ENCODE data around the gene RLBP1.
A peak's percentile ranks its signal among the peaks of the same experiment; 100 is the strongest.

RLBP1 gene

GRCh38 chr15:89205991-89206585 lies 15.3 kb downstream of the RLBP1 start:
- DNase-seq: no peak

GRCh38 chr15:89203705-89204273 lies 17.6 kb downstream of the RLBP1 start:
- peak; percentile 4 for DNase-seq

- no peak for DNase-seq
Measured at GRCh38 chr15:89201465-89202005, 19.8 kb downstream of the RLBP1 start.

GRCh38 chr15:89200182-89200581 lies 21.2 kb downstream of the RLBP1 start:
- no peak for DNase-seq

GRCh38 chr15:89199746-89200145 lies 21.6 kb downstream of the RLBP1 start:
- no peak for DNase-seq

GRCh38 chr15:89198934-89199333 lies 22.4 kb downstream of the RLBP1 start:
- no peak for DNase-seq

- no peak for DNase-seq
Measured at GRCh38 chr15:89198196-89198595, 23.2 kb downstream of the RLBP1 start.

GRCh38 chr15:89197503-89197971 lies 23.8 kb downstream of the RLBP1 start:
- DNase-seq: no peak

GRCh38 chr15:89196994-89197393 lies 24.4 kb downstream of the RLBP1 start:
- no peak for DNase-seq

- DNase-seq: no peak
Measured at GRCh38 chr15:89196241-89196640, 25.1 kb downstream of the RLBP1 start.

GRCh38 chr15:89195836-89196235 lies 25.5 kb downstream of the RLBP1 start:
- DNase-seq: no peak

GRCh38 chr15:89194608-89195007 lies 26.8 kb downstream of the RLBP1 start:
- no peak for DNase-seq

- no peak for DNase-seq
Measured at GRCh38 chr15:89192766-89193165, 28.6 kb downstream of the RLBP1 start.

- DNase-seq: no peak
Measured at GRCh38 chr15:89192136-89192535, 29.2 kb downstream of the RLBP1 start.

GRCh38 chr15:89187986-89188514 lies 33.3 kb downstream of the RLBP1 start:
- DNase-seq: no peak

GRCh38 chr15:89187301-89187985 lies 33.9 kb downstream of the RLBP1 start:
- no peak for DNase-seq

- DNase-seq: no peak
Measured at GRCh38 chr15:89186803-89187202, 34.6 kb downstream of the RLBP1 start.

- no peak for DNase-seq
Measured at GRCh38 chr15:89184886-89185526, 36.4 kb downstream of the RLBP1 start.

- no peak for DNase-seq
Measured at GRCh38 chr15:89184357-89184756, 37.0 kb downstream of the RLBP1 start.

- DNase-seq: no peak
Measured at GRCh38 chr15:89179966-89180875, 41.2 kb downstream of the RLBP1 start.

- no peak for DNase-seq
Measured at GRCh38 chr15:89178307-89178977, 42.9 kb downstream of the RLBP1 start.

Data from CD4-positive, alpha-beta T cell treated with Interleukin-21 for 1 hour (primary cell).